ENCODE data around the gene SLC51B. TPM values are rescaled to one million over a fixed set of nuclear protein-coding genes. Genes with fewer than 3 reads are reported as not detected.

Gene SLC51B
- total and polyA plus RNA-seq, 11 donors, result 0.08 TPM; not detected in 10

Other genes with a start within 250 kb of the SLC51B start
- 1 to 10 TPM in 2 of 9 donors, under 1 TPM in 5, not detected in 2; 0.23 to 4.6 (median 0.52) TPM for gene PIF1, start 219.7 kb upstream of the SLC51B start, total RNA-seq
- gene PIF1, start 219.7 kb upstream of the SLC51B start, polyA plus RNA-seq, result under 1 TPM; 0.40 to 0.88 TPM
- gene PLEKHO2, start 203.5 kb upstream of the SLC51B start, total RNA-seq, result 10 to 100 TPM in 3 of 9 donors, 1 to 10 TPM in 6; 7.0 to 50.8 (median 9.2) TPM
- 10 to 100 TPM in 1 of 2 donors, 1 to 10 TPM in 1; 5.3 to 13.4 TPM for gene PLEKHO2, start 203.5 kb upstream of the SLC51B start, polyA plus RNA-seq
- 1 to 10 TPM in 5 of 9 donors, under 1 TPM in 4; 0.42 to 3.4 (median 1.1) TPM for gene ANKDD1A, start 133.5 kb upstream of the SLC51B start, total RNA-seq
- gene ANKDD1A, start 133.5 kb upstream of the SLC51B start, polyA plus RNA-seq, result 1 to 10 TPM in 1 of 2 donors, under 1 TPM in 1; 0.88 to 1.2 TPM
- 10 to 100 TPM; 38.2 to 63.6 (median 48.7) TPM for gene SPG21, start 55.5 kb upstream of the SLC51B start, total RNA-seq
- gene SPG21, start 55.5 kb upstream of the SLC51B start, polyA plus RNA-seq, result 10 to 100 TPM; 34.9 to 70.3 TPM
- 10 to 100 TPM; 14.3 to 41.0 (median 20.5) TPM for gene MTFMT, start 15.7 kb upstream of the SLC51B start, total RNA-seq
- 10 to 100 TPM in 1 of 2 donors, 1 to 10 TPM in 1; 6.0 to 14.4 TPM for gene MTFMT, start 15.7 kb upstream of the SLC51B start, polyA plus RNA-seq
- gene RASL12, start 22.6 kb downstream of the SLC51B start, total RNA-seq, result 10 to 100 TPM in 7 of 9 donors, 1 to 10 TPM in 2; 8.3 to 35.0 (median 12.2) TPM
- gene RASL12, start 22.6 kb downstream of the SLC51B start, polyA plus RNA-seq, result 10 to 100 TPM; 13.3 to 13.7 TPM
- gene KBTBD13, start 31.4 kb downstream of the SLC51B start, total RNA-seq, result 10 to 100 TPM in 1 of 9 donors, 1 to 10 TPM in 8; 3.2 to 11.8 (median 4.2) TPM
- gene KBTBD13, start 31.4 kb downstream of the SLC51B start, polyA plus RNA-seq, result 1 to 10 TPM in 1 of 2 donors, under 1 TPM in 1; 0.78 to 9.0 TPM
- gene UBAP1L, start 69.8 kb downstream of the SLC51B start, total RNA-seq, result 1 to 10 TPM in 7 of 9 donors, under 1 TPM in 2; 0.93 to 2.2 (median 1.3) TPM
- gene UBAP1L, start 69.8 kb downstream of the SLC51B start, polyA plus RNA-seq, result 1 to 10 TPM in 1 of 2 donors, under 1 TPM in 1; 0.51 to 1.8 TPM
- 10 to 100 TPM in 8 of 9 donors, 1 to 10 TPM in 1; 9.5 to 21.9 (median 13.9) TPM for gene PDCD7, start 88.4 kb downstream of the SLC51B start, total RNA-seq
- 10 to 100 TPM; 10.6 to 11.1 TPM for gene PDCD7, start 88.4 kb downstream of the SLC51B start, polyA plus RNA-seq
- 10 to 100 TPM; 43.8 to 64.8 (median 57.2) TPM for gene CLPX, start 140.0 kb downstream of the SLC51B start, total RNA-seq
- 10 to 100 TPM; 11.2 to 29.2 TPM for gene CLPX, start 140.0 kb downstream of the SLC51B start, polyA plus RNA-seq
- 10 to 100 TPM in 6 of 9 donors, 1 to 10 TPM in 3; 6.2 to 58.5 (median 12.3) TPM for gene CILP, start 166.1 kb downstream of the SLC51B start, total RNA-seq
- 10 to 100 TPM in 1 of 2 donors, under 1 TPM in 1; 0.76 to 12.0 TPM for gene CILP, start 166.1 kb downstream of the SLC51B start, polyA plus RNA-seq
- 1 to 10 TPM; 2.7 to 7.0 (median 4.8) TPM for gene PARP16, start 241.5 kb downstream of the SLC51B start, total RNA-seq
- 1 to 10 TPM; 3.0 to 4.8 TPM for gene PARP16, start 241.5 kb downstream of the SLC51B start, polyA plus RNA-seq